ENCODE measurements around the gene CLEC18C.
"Not testable (repeated sequence)": the region's sequence is repeated elsewhere in the genome, so short reads cannot be mapped to it uniquely, and the experiment has no call there.

Gene CLEC18C

GRCh38 chr16:70206382-70206781 lies 32.8 kb downstream of the CLEC18C start:
- DNase-seq: not testable (repeated sequence)

- not testable (repeated sequence) for DNase-seq
Measured at GRCh38 chr16:70218586-70218985, 45.0 kb downstream of the CLEC18C start.

GRCh38 chr16:70222574-70222973 lies 49.0 kb downstream of the CLEC18C start:
- DNase-seq: not testable (repeated sequence)

- DNase-seq: not testable (repeated sequence)
Measured at GRCh38 chr16:70223216-70223615, 49.6 kb downstream of the CLEC18C start.

- not testable (repeated sequence) for DNase-seq
Measured at GRCh38 chr16:70223971-70224513, 50.5 kb downstream of the CLEC18C start.

GRCh38 chr16:70224645-70225044 lies 51.1 kb downstream of the CLEC18C start:
- not testable (repeated sequence) for DNase-seq

- DNase-seq: not testable (repeated sequence)
Measured at GRCh38 chr16:70225430-70225829, 51.8 kb downstream of the CLEC18C start.

GRCh38 chr16:70226024-70226423 lies 52.4 kb downstream of the CLEC18C start:
- not testable (repeated sequence) for DNase-seq

GRCh38 chr16:70231831-70232230 lies 58.2 kb downstream of the CLEC18C start:
- DNase-seq: not testable (repeated sequence)
